Cerebellar cortex (tissue), 1 donor: ENCODE data around the gene TMPRSS2.

Source experiments
- DNase-seq: peaks from one replicate; pipeline ENCODE4 v3.0.0-alpha.2; 2015; ENCODE audit warnings: low spot score

TMPRSS2 gene

DNA sequence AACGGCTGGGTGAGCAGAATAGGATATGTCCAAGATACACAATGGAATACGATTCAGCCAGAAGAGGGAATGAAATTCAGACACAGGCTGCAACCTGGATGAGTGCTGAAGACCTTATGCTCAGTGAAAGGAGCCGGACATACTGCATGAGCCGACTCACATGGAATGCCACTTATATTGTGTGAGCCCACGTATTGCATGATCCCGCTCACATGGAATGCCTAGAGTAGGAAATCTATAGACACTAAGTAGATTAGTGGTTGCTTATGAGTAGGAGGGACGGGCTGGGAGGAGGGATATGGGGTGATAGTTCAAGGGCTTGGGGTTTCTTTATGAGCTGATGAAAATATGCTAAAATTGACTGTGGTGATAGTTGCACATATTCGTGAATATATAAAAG lies 26.8 kb downstream of the TMPRSS2 start:
- DNase-seq: no peak

DNA sequence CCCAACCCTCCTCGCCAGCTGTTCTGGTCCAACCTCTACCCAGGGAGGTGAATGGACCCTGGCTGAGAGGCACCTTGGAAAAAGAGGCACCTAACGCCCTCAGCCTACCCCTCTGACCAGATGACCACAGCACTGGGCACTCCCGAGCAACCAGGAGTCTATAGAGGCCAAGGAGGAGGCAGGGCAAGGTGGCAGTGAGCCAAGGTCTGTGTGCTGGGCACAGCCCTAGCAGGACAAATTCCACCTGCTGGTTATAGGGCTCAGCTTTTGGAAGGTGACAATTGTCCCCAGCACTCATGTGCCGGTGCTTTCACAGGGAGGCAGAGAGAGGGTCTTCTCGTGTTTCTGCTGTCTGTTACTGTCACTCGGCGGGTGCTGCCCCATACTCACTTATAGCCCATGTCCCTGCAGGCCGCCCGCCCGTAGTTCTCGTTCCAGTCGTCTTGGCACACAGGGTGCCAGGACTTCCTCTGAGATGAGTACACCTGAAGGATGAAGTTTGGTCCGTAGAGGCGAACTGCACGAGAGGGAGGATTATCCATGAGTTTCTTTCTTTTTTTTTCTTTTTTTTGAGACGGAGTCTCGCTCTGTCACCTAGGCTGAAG lies 27.8 kb downstream of the TMPRSS2 start:
- no peak for DNase-seq

GRCh38 chr21:41479686-41480085 lies 28.3 kb downstream of the TMPRSS2 start:
- DNase-seq: no peak

- no peak for DNase-seq
Observed at GRCh38 chr21:41478319-41479177, 29.4 kb downstream of the TMPRSS2 start.

DNA sequence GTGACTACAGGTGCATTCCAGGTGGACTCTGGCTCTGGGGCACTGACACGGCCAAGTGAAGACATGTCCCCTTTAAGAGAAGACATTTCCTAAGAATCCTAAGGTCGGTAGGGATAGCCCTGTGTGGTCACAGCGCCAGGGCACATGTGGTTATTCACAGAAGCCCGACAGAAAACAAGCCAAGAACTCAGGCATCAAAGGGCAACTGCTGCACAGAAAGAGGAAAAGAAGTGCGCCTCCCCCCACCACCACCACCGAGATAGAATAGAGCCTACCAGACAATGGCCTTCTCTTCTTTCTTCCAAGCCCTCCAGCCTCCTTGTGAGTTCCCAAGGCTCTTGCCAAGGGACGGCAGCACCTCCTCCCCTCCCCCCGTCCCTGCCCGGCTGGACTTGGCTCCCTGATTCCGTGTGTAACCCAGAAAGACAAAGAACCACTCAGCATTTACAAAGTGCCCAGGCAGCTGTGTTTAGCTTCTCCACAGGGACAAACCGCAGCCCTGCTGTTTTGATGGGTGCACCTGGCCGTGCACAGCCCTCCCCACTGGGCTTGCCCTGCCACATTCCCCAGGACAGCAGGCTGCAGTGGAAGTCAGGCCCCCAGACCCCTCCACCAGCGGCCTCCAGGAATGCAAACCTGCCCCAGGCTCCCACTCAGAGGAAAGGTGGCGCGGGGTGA lies 30.2 kb downstream of the TMPRSS2 start:
- no peak for DNase-seq

- DNase-seq: no peak
Observed at GRCh38 chr21:41475714-41476420, 32.1 kb downstream of the TMPRSS2 start.

DNA sequence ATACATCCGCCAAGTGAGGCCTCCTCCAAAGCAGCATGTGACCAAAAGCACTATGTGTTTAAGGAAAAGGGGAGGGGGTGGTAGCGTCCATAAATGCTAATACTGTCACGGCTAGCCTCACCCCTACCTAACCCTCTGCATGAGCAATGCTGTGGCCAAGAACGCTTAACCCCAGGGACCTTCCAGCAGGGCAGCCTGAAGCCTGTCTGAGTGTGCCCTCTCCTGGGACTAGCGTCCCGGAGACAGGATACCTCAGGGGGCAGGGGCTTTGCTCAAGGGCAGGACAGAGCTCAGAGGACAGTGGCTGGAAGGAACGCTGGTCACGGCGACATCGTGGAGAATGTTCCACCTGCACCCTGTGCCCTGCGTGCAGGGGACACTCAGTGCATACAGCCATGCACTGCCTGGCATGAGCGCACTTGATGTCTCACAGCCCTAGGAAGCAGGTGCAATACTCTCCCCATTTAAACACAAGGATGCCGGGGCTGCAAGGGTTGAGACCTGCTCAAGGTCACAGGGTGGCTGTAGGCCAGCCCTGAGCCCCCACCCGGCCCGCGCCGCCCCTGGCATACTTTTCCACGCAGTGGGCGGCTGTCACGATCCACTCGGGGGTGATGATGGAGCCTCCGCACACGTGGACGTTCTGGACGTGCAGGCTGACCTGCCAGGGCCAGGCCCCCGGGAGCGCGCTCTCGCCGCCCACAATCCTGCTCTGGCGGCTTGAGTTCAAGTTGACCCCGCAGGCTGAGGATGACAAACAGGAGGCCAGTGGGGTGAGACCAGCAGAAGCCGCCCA lies 35.0 kb downstream of the TMPRSS2 start:
- DNase-seq: no peak

DNA sequence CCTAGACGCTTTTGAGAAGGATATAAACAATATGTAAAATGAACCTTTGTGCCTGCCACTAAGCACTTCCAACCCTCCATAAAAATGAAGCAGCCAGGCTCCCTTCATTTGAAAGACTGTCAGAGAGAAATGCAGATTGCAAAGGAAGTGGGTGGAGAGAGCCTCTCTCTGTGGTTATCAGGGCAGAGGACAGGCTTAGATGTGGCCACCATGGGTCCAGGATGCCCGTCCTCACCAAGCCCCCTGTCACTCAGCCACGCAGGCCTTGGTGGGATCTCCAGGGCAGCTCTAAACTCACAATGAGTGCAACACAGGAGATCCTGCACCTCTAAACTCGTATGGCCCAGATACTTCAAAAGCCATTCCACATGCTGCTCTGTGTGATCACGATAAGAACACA lies 37.9 kb downstream of the TMPRSS2 start:
- no peak for DNase-seq

DNA sequence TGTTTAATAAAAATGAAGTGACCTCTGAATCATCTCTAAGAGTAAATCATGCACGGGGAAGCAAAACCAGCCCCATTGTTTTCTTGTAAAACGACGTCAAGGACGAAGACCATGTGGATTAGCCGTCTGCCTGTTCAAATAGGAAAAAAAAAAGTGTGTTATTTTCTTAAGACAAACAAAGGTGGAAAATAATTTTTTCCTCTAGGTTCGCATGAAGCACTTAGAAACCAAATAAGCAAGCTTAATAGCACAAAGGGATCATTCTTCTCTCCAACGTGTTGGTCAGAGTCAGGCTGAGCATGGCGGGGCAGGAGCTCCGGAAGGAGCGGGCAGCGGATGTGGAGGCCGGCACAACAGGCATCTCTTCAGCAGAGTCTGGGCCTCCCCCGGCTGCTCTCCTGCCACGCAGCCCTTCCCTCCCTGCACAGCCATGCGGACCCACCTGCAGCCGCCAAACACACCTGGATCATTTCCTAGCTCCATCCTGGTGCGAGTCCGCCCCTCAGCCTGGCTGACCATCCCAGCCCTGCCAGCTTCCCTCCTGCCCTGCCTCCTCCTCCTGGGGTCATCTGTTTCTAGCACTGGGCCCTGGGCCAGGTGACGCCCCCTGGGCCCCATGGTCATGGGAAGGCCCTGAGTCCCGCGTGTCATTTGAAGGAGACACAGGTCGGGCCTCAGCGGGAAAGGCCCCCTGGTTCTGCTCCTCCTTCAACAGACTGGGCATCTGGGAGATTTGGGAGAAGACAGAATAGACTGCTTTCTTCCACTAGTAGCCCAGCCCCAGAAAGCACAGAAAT lies 41.7 kb downstream of the TMPRSS2 start:
- DNase-seq: no peak

DNA sequence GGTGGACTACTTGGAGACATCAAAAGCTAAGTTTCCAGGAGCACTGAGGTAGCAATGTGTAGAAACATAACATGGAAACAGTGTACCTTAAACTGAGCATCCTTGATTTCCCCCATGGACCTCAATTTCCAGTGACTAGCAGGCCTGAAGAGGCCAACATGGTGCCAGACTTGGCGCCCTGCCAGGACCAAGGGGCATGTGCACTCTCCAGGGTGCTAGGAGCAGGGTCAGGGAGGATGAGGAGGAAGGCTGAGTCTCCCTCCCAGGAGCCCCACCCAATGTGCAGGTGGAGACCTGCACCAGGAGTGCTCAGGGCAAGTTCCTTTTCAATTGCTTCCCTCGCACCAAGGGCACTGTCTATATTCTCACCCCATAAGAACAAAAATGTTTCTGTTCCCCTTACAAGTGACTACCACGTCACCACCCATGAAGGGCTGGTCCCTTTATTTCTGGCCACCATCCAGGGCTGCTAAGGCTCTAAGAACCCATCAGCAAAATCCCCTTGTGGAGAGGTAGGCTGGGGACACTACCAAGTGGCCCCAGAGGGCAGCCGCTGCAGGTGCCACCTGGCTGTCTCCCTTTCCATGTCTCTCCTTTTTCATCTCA lies 42.7 kb downstream of the TMPRSS2 start:
- DNase-seq: no peak

DNA sequence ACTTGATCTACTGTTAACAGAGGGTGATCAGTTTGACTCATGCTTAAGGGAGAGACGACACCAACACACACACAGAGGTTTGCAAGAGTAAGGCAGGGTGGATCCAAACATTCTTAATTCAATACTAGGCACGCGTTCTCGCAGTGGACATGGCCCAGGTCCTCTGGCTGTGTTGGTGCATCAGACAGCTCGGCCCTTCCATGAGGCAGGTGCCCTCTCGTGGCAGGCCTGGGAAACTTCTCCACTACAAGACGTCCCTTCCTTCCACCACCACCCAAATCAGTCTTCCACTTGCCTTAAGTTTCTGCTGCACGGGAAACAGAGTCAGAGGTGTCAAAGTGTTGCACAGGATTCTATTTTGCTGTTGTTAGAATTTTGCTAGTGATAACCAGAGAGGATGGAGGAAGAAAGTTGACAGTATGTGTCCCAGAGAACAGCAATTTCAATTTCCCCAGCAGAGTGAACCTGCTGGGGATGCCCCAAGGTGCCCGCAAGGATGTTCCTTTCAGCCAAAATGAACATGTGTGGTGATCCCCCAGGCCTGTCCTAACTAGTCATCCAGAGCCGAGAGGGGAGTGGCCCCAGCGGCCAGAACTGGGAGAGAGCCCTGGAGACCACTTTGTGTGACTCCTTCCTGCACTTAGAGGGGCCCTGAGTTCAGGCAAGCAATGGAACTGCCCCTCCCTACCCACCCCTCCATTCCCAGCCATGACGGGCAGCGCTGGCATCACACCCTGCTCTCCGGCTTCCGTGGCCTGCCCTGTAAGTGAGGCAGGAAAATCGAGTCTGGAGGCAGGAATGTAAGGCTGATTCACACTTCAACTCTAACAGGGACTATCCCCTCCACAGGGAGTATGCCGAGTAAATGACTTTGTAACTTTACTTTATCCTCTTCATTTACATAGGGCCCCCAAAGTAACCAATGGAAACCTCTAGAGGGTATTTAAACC lies 47.1 kb downstream of the TMPRSS2 start:
- DNase-seq: peak; percentile 17

GRCh38 chr21:41459884-41460534 lies 47.9 kb downstream of the TMPRSS2 start:
- DNase-seq: no peak

DNA sequence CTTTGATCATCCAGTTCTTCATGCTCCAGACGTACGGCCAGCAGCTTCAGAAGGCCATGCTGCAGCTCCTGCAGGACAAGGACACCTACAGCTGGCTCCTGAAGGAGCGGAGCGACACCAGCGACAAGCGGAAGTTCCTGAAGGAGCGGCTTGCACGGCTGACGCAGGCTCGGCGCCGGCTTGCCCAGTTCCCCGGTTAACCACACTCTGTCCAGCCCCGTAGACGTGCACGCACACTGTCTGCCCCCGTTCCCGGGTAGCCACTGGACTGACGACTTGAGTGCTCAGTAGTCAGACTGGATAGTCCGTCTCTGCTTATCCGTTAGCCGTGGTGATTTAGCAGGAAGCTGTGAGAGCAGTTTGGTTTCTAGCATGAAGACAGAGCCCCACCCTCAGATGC lies 49.4 kb downstream of the TMPRSS2 start:
- no peak for DNase-seq

GRCh38 chr21:41458121-41458520 lies 49.8 kb downstream of the TMPRSS2 start:
- no peak for DNase-seq

DNA sequence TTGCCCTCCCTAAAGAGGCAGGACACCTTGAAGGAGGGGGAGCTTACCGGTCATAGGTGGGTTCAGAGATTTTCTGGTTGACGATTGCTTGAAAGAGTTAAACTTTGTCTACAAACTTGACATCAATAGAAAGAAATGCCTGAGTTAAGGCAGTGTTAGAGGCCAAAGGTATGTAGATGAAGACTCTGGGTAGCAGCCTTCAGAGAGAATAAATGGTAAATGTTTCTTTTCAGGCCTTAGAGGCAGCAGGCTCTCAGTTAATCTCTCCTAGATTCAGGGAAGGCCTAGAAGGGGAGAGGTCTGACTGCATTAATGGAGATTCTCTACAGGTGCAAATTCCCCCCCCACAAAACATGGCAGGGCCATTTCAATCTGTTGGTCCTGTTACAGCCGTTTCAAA lies 54.2 kb downstream of the TMPRSS2 start:
- DNase-seq: no peak

GRCh38 chr21:41453198-41453597 lies 54.8 kb downstream of the TMPRSS2 start:
- DNase-seq: no peak

GRCh38 chr21:41451753-41452676 lies 55.9 kb downstream of the TMPRSS2 start:
- no peak for DNase-seq

- DNase-seq: no peak
Observed at GRCh38 chr21:41449613-41450012, 58.3 kb downstream of the TMPRSS2 start.
